Mesenchymal stem cell (in vitro differentiated cells and primary cell): ENCODE data around the gene NUP188.
"Not testable (repeated sequence)": the region's sequence is repeated elsewhere in the genome, so short reads cannot be mapped to it uniquely, and the experiment has no call there.

Experiments used
- DNase-seq: peaks from one replicate; pipeline ENCODE4 v3.0.0-alpha.2; 2013
- H2AFZ ChIP-seq: one replicate; pipeline ENCODE4 v1.6.1; 2013; ENCODE audit warnings: low read depth, mild to moderate bottlenecking, control low read depth, inconsistent platforms, low read length, moderate library complexity
- H2AK5ac ChIP-seq: 2 replicates; pipeline ENCODE4 v1.6.1; 2013; ENCODE audit warnings: low read length, moderate library complexity, mild to moderate bottlenecking, inconsistent platforms; ENCODE audit not compliant: severe bottlenecking
- H2BK120ac ChIP-seq: one replicate; pipeline ENCODE4 v1.6.1; 2013; ENCODE audit warnings: low read depth, mild to moderate bottlenecking, inconsistent platforms, low read length, moderate library complexity
- H2BK12ac ChIP-seq, 2 experiments: one replicate each; pipeline ENCODE4 v1.6.1; 2013; ENCODE audit warnings: inconsistent platforms in 2 of 2, low read length in 2 of 2, mild to moderate bottlenecking in 2 of 2, moderate library complexity in 2 of 2, control low read depth in 1 of 2
- H2BK15ac ChIP-seq: one replicate; pipeline ENCODE4 v1.6.1; 2013; ENCODE audit warnings: mild to moderate bottlenecking, low read depth, inconsistent platforms; ENCODE audit not compliant: poor library complexity, severe bottlenecking
- H2BK5ac ChIP-seq: 2 replicates; pipeline ENCODE4 v1.6.1; 2013; ENCODE audit warnings: low read depth, mild to moderate bottlenecking, low read length, control low read depth, inconsistent platforms; ENCODE audit not compliant: poor library complexity, severe bottlenecking
- H3K14ac ChIP-seq, 2 experiments: one replicate each; pipeline ENCODE4 v1.6.1; 2013; ENCODE audit warnings: inconsistent platforms in 2 of 2, low read length in 2 of 2, control low read depth in 1 of 2, mild to moderate bottlenecking in 1 of 2, moderate library complexity in 1 of 2
- H3K18ac ChIP-seq, 2 experiments: one replicate each; pipeline ENCODE4 v1.6.1; 2013; ENCODE audit warnings: inconsistent platforms in 2 of 2, low read length in 2 of 2, control low read depth in 1 of 2, low read depth in 1 of 2, mild to moderate bottlenecking in 1 of 2
- H3K23ac ChIP-seq, 2 experiments: one replicate each; pipeline ENCODE4 v1.6.1; 2013; ENCODE audit warnings: inconsistent platforms in 2 of 2, low read length in 2 of 2, mild to moderate bottlenecking in 2 of 2, moderate library complexity in 2 of 2, control low read depth in 1 of 2
- H3K27ac ChIP-seq: 2 replicates; pipeline ENCODE4 v1.5.1; 2013; ENCODE audit warnings: mild to moderate bottlenecking, moderate library complexity, low read length, control low read depth, inconsistent platforms; ENCODE audit not compliant: poor library complexity, severe bottlenecking
- H3K27me3 ChIP-seq, 2 experiments: 2 replicates each; pipeline versions ENCODE4 v1.6.1 to v1.7.0; 2013; ENCODE audit warnings: low read length in 2 of 2, mild to moderate bottlenecking in 2 of 2, moderate library complexity in 2 of 2, control low read depth in 1 of 2, inconsistent platforms in 1 of 2; ENCODE audit not compliant: control insufficient read depth in 1 of 2, insufficient read depth in 1 of 2
- H3K36me3 ChIP-seq, 2 experiments: 2 replicates each; pipeline versions ENCODE4 v1.6.1 to v1.7.0; 2013; ENCODE audit warnings: low read length in 2 of 2, control low read depth in 1 of 2, inconsistent platforms in 1 of 2, low read depth in 1 of 2, mild to moderate bottlenecking in 1 of 2; ENCODE audit not compliant: insufficient read depth in 2 of 2, control insufficient read depth in 1 of 2
- H3K4ac ChIP-seq, 2 experiments: one replicate each; pipeline ENCODE4 v1.6.1; 2013; ENCODE audit warnings: inconsistent platforms in 2 of 2, low read length in 2 of 2, mild to moderate bottlenecking in 2 of 2, moderate library complexity in 2 of 2, control low read depth in 1 of 2, low read depth in 1 of 2
- H3K4me1 ChIP-seq: 2 replicates; pipeline ENCODE4 v1.6.1; 2013; ENCODE audit warnings: low read depth, low read length, control low read depth; ENCODE audit not compliant: control insufficient read depth, insufficient read depth
- H3K4me2 ChIP-seq: 2 replicates; pipeline ENCODE4 v1.6.1; 2013; ENCODE audit warnings: low read length, mild to moderate bottlenecking, inconsistent platforms; ENCODE audit not compliant: poor library complexity, severe bottlenecking
- H3K4me3 ChIP-seq, 2 experiments: 2 replicates each; pipeline versions ENCODE4 v1.5.1 to v1.7.0; 2013; ENCODE audit warnings: low read length in 2 of 2, mild to moderate bottlenecking in 2 of 2, control low read depth in 1 of 2, low read depth in 1 of 2; ENCODE audit not compliant: insufficient read depth in 1 of 2
- H3K79me1 ChIP-seq: replicated peaks from 2 replicates; pipeline ENCODE4 v1.6.1; 2013; ENCODE audit warnings: mild to moderate bottlenecking, control low read depth, low read length, inconsistent platforms; ENCODE audit not compliant: poor library complexity, severe bottlenecking
- H3K9ac ChIP-seq: 2 replicates; pipeline ENCODE4 v1.7.0; 2013; ENCODE audit warnings: mild to moderate bottlenecking, low read length, moderate library complexity
- H3K9me3 ChIP-seq: 2 replicates; pipeline ENCODE4 v1.7.0; 2013; ENCODE audit warnings: mild to moderate bottlenecking, low read length; ENCODE audit not compliant: control insufficient read depth
- H4K8ac ChIP-seq: one replicate; pipeline ENCODE4 v1.6.1; 2013; ENCODE audit warnings: inconsistent platforms, mild to moderate bottlenecking, low read length, moderate library complexity
- H4K91ac ChIP-seq: one replicate; pipeline ENCODE4 v1.6.1; 2013; ENCODE audit warnings: mild to moderate bottlenecking, low read length, inconsistent platforms
- WGBS: methylation state at CpG from one replicate; pipeline ENCODE4 v1.1.7; 2013; ENCODE audit warnings: mixed read lengths; 5-methylcytosine and 5-hydroxymethylcytosine counted together

NUP188 gene

DNA sequence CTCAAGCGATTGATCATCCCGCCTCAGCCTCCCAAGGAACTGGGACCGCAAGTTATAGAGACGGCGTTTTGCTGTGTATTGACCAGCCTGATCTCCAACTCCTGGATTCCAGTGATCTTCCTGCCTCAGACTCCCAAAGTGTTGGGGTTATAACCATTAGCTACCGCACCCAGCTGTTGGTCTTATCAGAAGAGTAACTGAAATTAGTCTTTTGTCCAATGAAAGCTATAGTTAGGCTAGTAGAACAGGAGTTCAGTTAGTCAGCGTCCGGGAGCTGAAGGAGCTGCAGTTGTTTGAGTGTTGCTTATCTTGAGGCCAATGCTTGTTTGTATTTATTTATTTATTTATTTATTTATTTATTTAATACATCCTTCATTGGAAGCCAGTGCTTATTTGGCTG lies 85.7 kb downstream of the NUP188 start:
- peaks cover 17% of the 10 kb centered on the region for H3K4me1 ChIP-seq
- WGBS: 97% methylated on average over 8 of the region's 8 CpGs
- H3K4ac ChIP-seq: no peak overlapping the region
- H3K36me3 ChIP-seq: peaks cover 0 to 2% of the 10 kb centered on the region in 2 experiments
- no peak overlapping the region for H3K4me2 ChIP-seq
- H2AFZ ChIP-seq: no peak overlapping the region
- no peak for DNase-seq
- no peak overlapping the region for H4K91ac ChIP-seq
- H3K4me3 ChIP-seq: no peak overlapping the region
- H4K8ac ChIP-seq: no peak overlapping the region
- no peak overlapping the region for H3K14ac ChIP-seq
- no peak overlapping the region for H3K27ac ChIP-seq
- no peak overlapping the region for H2BK12ac ChIP-seq
- no peak overlapping the region for H2BK5ac ChIP-seq
- no peak overlapping the region for H2BK15ac ChIP-seq
- no peak overlapping the region for H2BK120ac ChIP-seq
- no peak overlapping the region for H3K18ac ChIP-seq
- H3K9ac ChIP-seq: no peak overlapping the region
- no peaks in the 10 kb centered on the region for H3K27me3 ChIP-seq
- no peaks in the 10 kb centered on the region for H3K9me3 ChIP-seq
- no peak overlapping the region for H2AK5ac ChIP-seq
- H3K79me1 ChIP-seq: peaks cover 9% of the 10 kb centered on the region
- H3K23ac ChIP-seq: no peak overlapping the region

DNA sequence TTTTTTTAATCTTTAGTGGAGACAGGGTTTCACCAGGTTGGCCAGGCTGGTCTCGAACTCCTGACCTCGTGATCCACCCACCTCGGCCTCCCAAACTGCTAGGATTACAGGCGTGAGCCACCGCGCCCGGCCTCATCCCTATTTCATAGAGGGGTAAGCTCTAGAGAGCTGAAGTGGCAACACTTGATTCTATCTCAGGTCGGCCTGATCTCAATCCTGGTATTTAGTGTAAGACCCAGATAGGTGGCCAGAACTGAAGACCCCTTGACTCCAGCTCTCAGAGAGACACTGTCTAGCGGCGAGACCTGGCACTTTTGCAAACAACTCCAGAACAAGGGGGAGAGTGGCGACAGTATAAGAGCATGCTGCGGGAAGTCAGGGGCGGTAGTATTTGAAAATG lies 88.3 kb downstream of the NUP188 start:
- Histone ChIP-seq H3K36me3 (peaks cover 3 to 11% of the 10 kb centered on the region in 2 experiments), H3K18ac (peak overlapping the region in 1 of 2 experiments; percentile 54), H3K4ac (peak overlapping the region in 1 of 2 experiments; percentile 60), H3K4me3 (peak overlapping the region in 1 of 2 experiments; percentile 86), H4K8ac (peak overlapping the region; percentile 79), H3K4me1 (peaks cover 18% of the 10 kb centered on the region), H2BK12ac (peak overlapping the region in 1 of 2 experiments; percentile 29), H2AFZ (peak overlapping the region; percentile 90), H3K9ac (peak overlapping the region; percentile 88), H3K79me1 (peaks cover 20% of the 10 kb centered on the region), H3K4me2 (peak overlapping the region; percentile 55)
- not testable (repeated sequence) for H3K14ac ChIP-seq, H2BK15ac ChIP-seq, H2AK5ac ChIP-seq, H3K27me3 ChIP-seq, H3K27ac ChIP-seq, DNase-seq, H3K9me3 ChIP-seq, H2BK120ac ChIP-seq, H4K91ac ChIP-seq, H2BK5ac ChIP-seq, H3K23ac ChIP-seq
- 68% methylated on average over 13 of the region's 13 CpGs for WGBS

DNA sequence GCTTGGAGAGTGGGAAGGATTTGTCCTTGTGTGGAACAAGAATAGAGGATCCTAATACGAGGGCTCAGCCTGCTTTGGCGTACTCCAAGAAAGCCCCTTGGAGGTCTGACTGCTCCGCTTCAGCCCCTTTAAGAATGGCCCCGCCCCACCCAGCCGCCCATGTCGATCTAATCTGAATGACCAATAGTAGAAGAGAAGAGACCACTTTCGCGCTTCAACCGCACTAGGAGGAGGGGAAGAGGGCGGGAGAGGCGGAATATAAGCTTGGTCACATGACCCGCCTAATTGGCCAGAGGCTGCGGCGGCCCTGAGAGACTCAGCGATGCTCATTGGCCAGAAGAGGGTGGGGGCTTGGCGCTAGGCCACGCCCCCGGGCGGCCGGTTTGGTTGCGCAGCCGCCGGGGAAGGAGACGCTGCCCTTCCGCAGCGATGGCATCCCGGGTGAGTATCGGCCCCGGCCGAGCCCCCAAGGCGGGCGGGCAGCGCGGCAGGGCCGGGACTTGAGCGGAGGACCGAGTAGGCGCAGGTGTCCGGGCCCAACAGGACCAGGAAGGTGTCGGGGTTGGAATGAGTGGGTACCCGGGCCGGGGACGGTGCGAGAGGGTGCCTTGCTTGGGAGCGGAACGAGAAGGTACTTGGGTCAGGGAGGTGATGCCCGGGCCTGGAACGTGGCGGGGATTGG lies 88.9 kb downstream of the NUP188 start, which contains the start of gene MIGA2:
Gene MIGA2 (plus strand): TSS at position 386 of the 682 bp plus-strand sequence. CDS start 3,969 bp downstream, outside the sequence.
- H3K27ac ChIP-seq: no peak within 1 kb of the TSS
- under 1% methylated on average over 47 of the region's 49 CpGs for WGBS

More for the DNA sequence above, 88.9 kb downstream of the NUP188 start, which contains the start of gene MIGA2:
- Histone ChIP-seq H2BK120ac (no peak within 1 kb of the TSS), H3K9me3 (no peaks in the 10 kb centered on the region), H3K18ac (peak within 1 kb of the TSS in 1 of 2 experiments; percentile 63), H3K9ac (peak within 1 kb of the TSS; percentile 91), H3K27me3 (no peaks in the 10 kb centered on the region), H3K23ac (peak within 1 kb of the TSS in 1 of 2 experiments; percentile 85), H3K36me3 (peaks cover 4 to 13% of the 10 kb centered on the region in 2 experiments), H3K4me3 (peak within 1 kb of the TSS; percentile 72 to 92), H3K4ac (peak within 1 kb of the TSS; percentile 48 to 67), H3K79me1 (peaks cover 21% of the 10 kb centered on the region), H4K8ac (peak within 1 kb of the TSS; percentile 79), H2BK15ac (no peak within 1 kb of the TSS), H2AFZ (peak within 1 kb of the TSS; percentile 90), H4K91ac (no peak within 1 kb of the TSS), H2BK12ac (peak within 1 kb of the TSS in 1 of 2 experiments; percentile 78), H2AK5ac (no peak within 1 kb of the TSS), H2BK5ac (no peak within 1 kb of the TSS), H3K4me1 (peaks cover 17% of the 10 kb centered on the region), H3K14ac (peak within 1 kb of the TSS in 1 of 2 experiments; percentile 99), H3K4me2 (peak within 1 kb of the TSS; percentile 91)
- DNase-seq: peak; percentile 99
